ENCODE results near the gene BBS9.

BBS9 gene

DNA sequence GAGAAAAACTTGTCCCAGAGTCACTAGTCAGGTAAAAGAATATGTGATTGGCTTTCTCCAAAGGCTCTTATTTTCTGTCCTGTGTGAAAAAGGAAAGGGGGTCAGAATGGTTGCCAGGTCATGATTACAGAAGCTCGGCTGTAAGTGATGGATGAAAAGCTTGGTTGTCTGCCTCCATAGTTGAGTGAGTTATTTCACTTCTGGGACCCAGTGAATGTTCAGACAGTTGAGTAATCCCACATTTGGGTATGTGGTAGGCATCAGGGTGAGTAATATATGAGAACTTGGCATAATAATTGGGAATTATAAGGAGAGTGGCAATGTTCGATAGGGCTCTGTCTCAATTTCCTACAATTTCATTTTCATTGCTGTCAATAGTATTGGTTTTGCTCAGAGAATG, 72.5 kb downstream of the BBS9 start:
- H3K79me2 ChIP-seq (ENCODE audit: insufficient read depth, low read length), result no peaks in the 10 kb centered on the region
- no peak for TF ChIP-seq CTCF (conservative IDR thresholded peaks at IDR 0.05; ENCODE audit: low read length)
- no peak for TF ChIP-seq EZH2phosphoT487 (IDR thresholded peaks at IDR 0.05; ENCODE audit: borderline replicate concordance)

GRCh38 chr7:33210958-33211357, 81.6 kb downstream of the BBS9 start:
- TF ChIP-seq CTCF (conservative IDR thresholded peaks at IDR 0.05; ENCODE audit: low read length) (no peak), EZH2phosphoT487 (IDR thresholded peaks at IDR 0.05; ENCODE audit: borderline replicate concordance) (no peak)
- no peak overlapping the region for H3K4me3 ChIP-seq (ENCODE audit: low read length, poor library complexity, severe bottlenecking)
- no peaks in the 10 kb centered on the region for H3F3A ChIP-seq (ENCODE audit: low read depth)
- no peaks in the 10 kb centered on the region for H3K4me1 ChIP-seq (ENCODE audit: insufficient read depth, low read length, poor library complexity, severe bottlenecking)
- H4K20me1 ChIP-seq (ENCODE audit: insufficient read depth, low read length, poor library complexity, severe bottlenecking), result no peaks in the 10 kb centered on the region
- no peaks in the 10 kb centered on the region for H3K9me2 ChIP-seq (replicated peaks; ENCODE audit: low read depth, low read length)
- H3K9me3 ChIP-seq (ENCODE audit: insufficient read depth, low read depth, low read length), result peaks cover 3% of the 10 kb centered on the region; the same call in 1 of the 2 replicates
- no peaks in the 10 kb centered on the region for H3K36me3 ChIP-seq (ENCODE audit: insufficient read depth, low read length)
- no peak overlapping the region for H3K9ac ChIP-seq (ENCODE audit: low read depth, low read length, poor library complexity, severe bottlenecking)
- H3K79me2 ChIP-seq (ENCODE audit: insufficient read depth, low read length), result no peaks in the 10 kb centered on the region
- no peak overlapping the region for H3K4me2 ChIP-seq (ENCODE audit: low read depth, low read length, poor library complexity, severe bottlenecking)
- H2AFZ ChIP-seq (ENCODE audit: low read length), result no peak overlapping the region
- no peaks in the 10 kb centered on the region for H3K27me3 ChIP-seq (ENCODE audit: insufficient read depth, low read length, poor library complexity, severe bottlenecking)

More for the DNA sequence above, 72.5 kb downstream of the BBS9 start:
- peaks cover 4% of the 10 kb centered on the region for H3K4me1 ChIP-seq (ENCODE audit: insufficient read depth, low read length, poor library complexity, severe bottlenecking)
- H3K9me3 ChIP-seq (ENCODE audit: insufficient read depth, low read depth, low read length), result no peaks in the 10 kb centered on the region
- no peak overlapping the region for H2AFZ ChIP-seq (ENCODE audit: low read length)
- no peak overlapping the region for H3K9ac ChIP-seq (ENCODE audit: low read depth, low read length, poor library complexity, severe bottlenecking)
- no peak overlapping the region for H3K4me3 ChIP-seq (ENCODE audit: low read length, poor library complexity, severe bottlenecking)
- no peaks in the 10 kb centered on the region for H3K9me2 ChIP-seq (replicated peaks; ENCODE audit: low read depth, low read length)
- no peaks in the 10 kb centered on the region for H3F3A ChIP-seq (ENCODE audit: low read depth)
- no peaks in the 10 kb centered on the region for H4K20me1 ChIP-seq (ENCODE audit: insufficient read depth, low read length, poor library complexity, severe bottlenecking)
- H3K4me2 ChIP-seq (ENCODE audit: low read depth, low read length, poor library complexity, severe bottlenecking), result no peak overlapping the region
- no peaks in the 10 kb centered on the region for H3K27me3 ChIP-seq (ENCODE audit: insufficient read depth, low read length, poor library complexity, severe bottlenecking)
- no peaks in the 10 kb centered on the region for H3K36me3 ChIP-seq (ENCODE audit: insufficient read depth, low read length)

GRCh38 chr7:33212144-33212543, 82.8 kb downstream of the BBS9 start:
- no peaks in the 10 kb centered on the region for H3K9me2 ChIP-seq (replicated peaks; ENCODE audit: low read depth, low read length)
- H3K4me1 ChIP-seq (ENCODE audit: insufficient read depth, low read length, poor library complexity, severe bottlenecking), result no peaks in the 10 kb centered on the region
- no peaks in the 10 kb centered on the region for H4K20me1 ChIP-seq (ENCODE audit: insufficient read depth, low read length, poor library complexity, severe bottlenecking)
- H3K9ac ChIP-seq (ENCODE audit: low read depth, low read length, poor library complexity, severe bottlenecking), result no peak overlapping the region
- no peaks in the 10 kb centered on the region for H3K36me3 ChIP-seq (ENCODE audit: insufficient read depth, low read length)
- TF ChIP-seq EZH2phosphoT487 (IDR thresholded peaks at IDR 0.05; ENCODE audit: borderline replicate concordance), result no peak
- TF ChIP-seq CTCF (conservative IDR thresholded peaks at IDR 0.05; ENCODE audit: low read length), result no peak
- H3K79me2 ChIP-seq (ENCODE audit: insufficient read depth, low read length), result no peaks in the 10 kb centered on the region
- no peaks in the 10 kb centered on the region for H3K27me3 ChIP-seq (ENCODE audit: insufficient read depth, low read length, poor library complexity, severe bottlenecking)
- H3K4me2 ChIP-seq (ENCODE audit: low read depth, low read length, poor library complexity, severe bottlenecking), result no peak overlapping the region
- H3K9me3 ChIP-seq (ENCODE audit: insufficient read depth, low read depth, low read length), result peaks cover 3% of the 10 kb centered on the region; the same call in 1 of the 2 replicates
- no peak overlapping the region for H3K4me3 ChIP-seq (ENCODE audit: low read length, poor library complexity, severe bottlenecking)
- no peak overlapping the region for H2AFZ ChIP-seq (ENCODE audit: low read length)
- no peaks in the 10 kb centered on the region for H3F3A ChIP-seq (ENCODE audit: low read depth)

All from Loucy (cell line).